Spleen (tissue), 11 donors: Measurements from ENCODE around the gene PQBP1. TPM values are rescaled to one million over a fixed set of nuclear protein-coding genes. Genes with fewer than 3 reads are reported as not detected.

Experiments used
- DNase-seq: peaks from one replicate; pipeline ENCODE4 v3.0.0-alpha.2; 2020
- H3K27ac ChIP-seq, 8 donors: fragments of 200-600 bp; sonication (generic) in 7 of 8; 1 replicate in 4 of 8; 2 replicates in 4 of 8; pipeline versions ENCODE4 v1.5.0 to v1.8.0; 2016 to 2021; ENCODE audit warnings: inconsistent platforms in 4 of 8, mild to moderate bottlenecking in 4 of 8, moderate library complexity in 1 of 8
- H3K27me3 ChIP-seq, 7 donors: fragments of 200-600 bp; sonication (generic) in 6 of 7; replicated peaks in 1 of 7; 1 replicate in 4 of 7; 2 replicates in 3 of 7; pipeline versions ENCODE4 v1.5.0 to v1.8.0; 2016 to 2021; ENCODE audit warnings: inconsistent platforms in 3 of 7, mild to moderate bottlenecking in 1 of 7
- H3K36me3 ChIP-seq, 6 donors: fragments of 200-600 bp; sonication (generic) in 5 of 6; 1 replicate in 4 of 6; 2 replicates in 2 of 6; pipeline versions ENCODE4 v1.5.0 to v1.8.0; 2016 to 2021; ENCODE audit warnings: inconsistent platforms in 2 of 6
- H3K4me1 ChIP-seq, 6 donors: fragments of 200-600 bp; sonication (generic) in 5 of 6; 1 replicate in 3 of 6; 2 replicates in 3 of 6; pipeline versions ENCODE4 v1.5.0 to v1.8.0; 2016 to 2021; ENCODE audit warnings: inconsistent platforms in 3 of 6
- H3K4me3 ChIP-seq, 8 donors: fragments of 200-600 bp; sonication (generic) in 7 of 8; 1 replicate in 4 of 8; 2 replicates in 4 of 8; pipeline versions ENCODE4 v1.5.0 to v1.8.0; 2016 to 2021; ENCODE audit warnings: inconsistent platforms in 4 of 8, mild to moderate bottlenecking in 4 of 8, moderate library complexity in 2 of 8
- H3K9me3 ChIP-seq, 8 donors: fragments of 200-600 bp; sonication (generic) in 7 of 8; 1 replicate in 4 of 8; 2 replicates in 4 of 8; pipeline versions ENCODE4 v1.5.0 to v1.8.0; 2016 to 2021; ENCODE audit warnings: inconsistent platforms in 4 of 8
- CTCF ChIP-seq, 11 experiments: fragments of 200-600 bp in 7 of 11; fragments of 450-650 bp in 4 of 11; sonication (generic) in 4 of 11; IDR thresholded peaks in 8 of 11; conservative IDR thresholded peaks in 3 of 11; 1 replicate in 7 of 11; 2 replicates in 4 of 11; pipeline versions ENCODE4 v1.4.0 to v1.8.0; 2016 to 2021; ENCODE audit warnings: antibody characterized with exemption in 11 of 11, inconsistent platforms in 4 of 11, mild to moderate bottlenecking in 1 of 11
- POLR2A ChIP-seq, 3 donors: fragments of 450-650 bp; IDR thresholded peaks; one replicate each; pipeline ENCODE4 v1.5.1; 2017; ENCODE audit warnings: antibody characterized with exemption in 3 of 3, mild to moderate bottlenecking in 1 of 3
- POLR2AphosphoS5 ChIP-seq, 3 donors: sonication (generic); formaldehyde crosslinking; IDR thresholded peaks; one replicate each; pipeline ENCODE4 v1.5.1; 2017; ENCODE audit warnings: antibody characterized with exemption in 3 of 3
- WGBS, 5 donors: extraction: QIAGEN DNeasy Blood & Tissue Kit in 3 of 5; methylation state at CpG; one replicate each; pipeline versions ENCODE4 v1.1.5 to v1.1.7; 2013 to 2018; 5-methylcytosine and 5-hydroxymethylcytosine counted together
- intact Hi-C: fragments of 100-400 bp; cut with DNase I; formaldehyde crosslinking; loops from one replicate; pipeline ENCODE4 v1.15.0; 2023; ENCODE audit warnings: low total_unique reads
- polyA plus RNA-seq, 3 donors: library from polyadenylated mRNA; stranded (reverse); fragments of 200-250 nt; gene quantifications; one replicate each; pipeline ENCODE4 v1.2.1, GENCODE V29; 2013
- total RNA-seq, 7 donors: library from RNA; depleted of rRNA in 3 of 7; stranded (reverse); fragments of >200 nt in 3 of 7; fragmentation: NEBNext Ultra II Directional in 4 of 7; extraction: Animal tissue kit (Norgen Biotek cat#: 25700) in 4 of 7; gene quantifications; one replicate each; pipeline versions ENCODE4 v1.1.0 to v1.2.1, GENCODE V29; 2016 to 2021
- donor health status: healthy with polysubstance abuse.
- donor health status: DM: no; HTN: no; CAD: no; lungs with moderate emphysema.
- donor health status: DM: no; HTN: no; CAD: no.
- donor health status: Bipolar disorder and iron deficiency.
- donor health status: healthy.
- donor health status: DM: no; HTN: no; CAD: no.
- donor health status: DM: yes; HTN: yes; CAD: no.

PQBP1 gene
- total and polyA plus RNA-seq, 10 donors = 53.5 to 97.3 (median 70.9) TPM

DNA sequence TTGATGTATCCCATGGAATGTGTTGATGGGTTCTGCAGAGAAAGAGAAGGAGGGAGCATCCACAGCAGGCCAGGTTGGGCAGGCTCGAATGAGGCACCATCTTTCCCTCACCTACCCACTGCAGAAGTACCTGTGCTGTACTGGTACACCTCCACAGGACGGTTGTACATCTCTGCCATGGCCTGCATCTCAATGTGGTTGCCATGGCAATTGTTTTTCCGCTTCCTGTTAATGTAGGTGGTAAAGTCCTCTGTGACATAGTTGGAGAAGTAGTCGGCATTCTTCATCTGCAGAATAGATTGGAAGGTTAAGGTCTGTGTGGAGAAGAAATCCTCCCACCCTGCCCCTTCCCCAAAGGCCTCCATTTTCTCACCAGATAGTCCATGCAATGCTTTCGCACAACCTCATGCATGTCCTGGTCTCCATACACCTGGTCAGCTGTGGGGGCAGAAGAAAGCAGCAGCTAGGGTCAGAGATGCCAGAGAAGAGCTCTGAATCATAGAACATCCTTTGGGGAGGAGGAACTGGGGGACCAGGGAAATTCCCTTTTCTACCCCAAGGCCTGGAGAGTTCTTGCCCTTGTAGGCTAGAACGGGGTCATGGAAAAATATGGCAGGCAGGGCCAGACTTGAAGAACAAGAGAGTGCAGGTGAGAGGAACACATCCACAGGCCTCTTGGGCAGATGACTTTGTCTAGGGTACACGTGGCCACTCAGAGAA is 37.0 kb downstream of the PQBP1 start:
- WGBS, 5 donors = 70 to 79% (median 71%) methylated on average over 7 of the region's 7 CpGs
- H3K27me3 ChIP-seq = no peaks in the 10 kb centered on the region
- H3K4me1 ChIP-seq = peaks cover 27 to 69% (median 58%) of the 10 kb centered on the region in 6 donors
- intact Hi-C loops = no loop called here
- H3K27ac ChIP-seq = peak overlapping the region in 6 of 8 donors; percentile 26 to 94 (median 90)
- DNase-seq = no peak
- no peak overlapping the region for H3K4me3 ChIP-seq
- no peak for TF ChIP-seq POLR2A (IDR thresholded peaks at IDR 0.05)
- TF ChIP-seq CTCF (IDR thresholded peaks at IDR 0.05 in 8 of 11, conservative IDR thresholded peaks at IDR 0.05 in 3 of 11) = no peak
- peak in 1 of 3 donors; percentile 7 for TF ChIP-seq POLR2AphosphoS5 (IDR thresholded peaks at IDR 0.05)
- peaks cover 0 to 55% (median 15%) of the 10 kb centered on the region in 6 donors for H3K36me3 ChIP-seq
- H3K9me3 ChIP-seq = peaks cover 0 to 4% (median 0%) of the 10 kb centered on the region in 8 donors

DNA sequence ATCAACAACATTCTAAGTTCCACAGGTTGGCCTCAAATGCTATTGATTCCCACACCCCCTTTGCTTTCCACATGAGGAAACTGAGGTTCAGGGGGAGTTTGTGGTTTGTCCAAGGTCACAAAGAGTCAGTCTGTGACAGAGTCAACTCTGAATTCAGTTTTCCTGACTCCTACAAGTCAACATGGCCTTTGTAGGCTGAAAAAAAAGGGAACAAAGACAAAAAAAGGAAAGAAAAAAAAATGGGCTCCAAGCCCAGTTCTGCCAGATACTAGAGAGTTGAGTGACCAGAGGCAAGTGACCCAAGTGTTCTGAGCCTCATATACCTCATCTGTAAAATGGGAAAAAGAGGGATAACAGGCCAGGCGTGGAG is 37.6 kb downstream of the PQBP1 start:
- peaks cover 0 to 4% (median 0%) of the 10 kb centered on the region in 8 donors for H3K9me3 ChIP-seq
- TF ChIP-seq CTCF (IDR thresholded peaks at IDR 0.05 in 8 of 11, conservative IDR thresholded peaks at IDR 0.05 in 3 of 11) (no peak), POLR2AphosphoS5 (IDR thresholded peaks at IDR 0.05) (no peak), POLR2A (IDR thresholded peaks at IDR 0.05) (no peak)
- 65 to 100% (median 94%) methylated on average over 1 of the region's 1 CpG for WGBS, 5 donors

GRCh38 chrX:48936429-48937053 is 38.8 kb downstream of the PQBP1 start:
- TF ChIP-seq CTCF (IDR thresholded peaks at IDR 0.05 in 8 of 11, conservative IDR thresholded peaks at IDR 0.05 in 3 of 11) (no peak), POLR2A (IDR thresholded peaks at IDR 0.05) (no peak), POLR2AphosphoS5 (IDR thresholded peaks at IDR 0.05) (no peak)
- Histone ChIP-seq H3K4me1 (peaks cover 30 to 87% (median 76%) of the 10 kb centered on the region in 6 donors), H3K36me3 (peaks cover 0 to 38% (median 11%) of the 10 kb centered on the region in 6 donors), H3K4me3 (peak overlapping the region in 1 of 8 donors; percentile 61), H3K9me3 (peaks cover 0 to 4% (median 0%) of the 10 kb centered on the region in 8 donors), H3K27ac (peak overlapping the region; percentile 40 to 94 (median 88)), H3K27me3 (no peaks in the 10 kb centered on the region)
- WGBS, 5 donors = 82 to 88% (median 85%) methylated on average over 8 of the region's 8 CpGs
- DNase-seq = no peak
- intact Hi-C loops = no loop called here

More for the DNA sequence above, 37.6 kb downstream of the PQBP1 start:
- peaks cover 27 to 74% (median 63%) of the 10 kb centered on the region in 6 donors for H3K4me1 ChIP-seq
- peaks cover 0 to 50% (median 13%) of the 10 kb centered on the region in 6 donors for H3K36me3 ChIP-seq
- peak overlapping the region in 6 of 8 donors; percentile 26 to 94 (median 90) for H3K27ac ChIP-seq
- no peak overlapping the region for H3K4me3 ChIP-seq
- intact Hi-C loops = no loop called here
- no peak for DNase-seq
- no peaks in the 10 kb centered on the region for H3K27me3 ChIP-seq
